AG04450 (cell line): ENCODE results near the gene TRIM7. TPM values are rescaled to one million over a fixed set of nuclear protein-coding genes. Genes with fewer than 3 reads are reported as not detected.

Source experiments
- CTCF ChIA-PET: fragments of 300-600, 350-600 bp; formaldehyde crosslinking; extraction: SDS; loops from one replicate; lab custom pipeline; 2022; ENCODE audit warnings: antibody characterized with exemption, inconsistent platforms; lab: Charles Lee
- POLR2A ChIA-PET: fragments of 350-600 bp; formaldehyde crosslinking; extraction: SDS; loops from one replicate; lab custom pipeline; 2021; ENCODE audit warnings: antibody characterized with exemption, inconsistent platforms; lab: Yijun Ruan, JAX
- DNase-seq: peaks from one replicate; pipeline ENCODE4 v3.0.0-alpha.2; 2011; ENCODE audit warnings: low read depth, low spot score
- H3K27ac ChIP-seq: one replicate; pipeline ENCODE4 v1.5.1; 2012; ENCODE audit warnings: low read depth, low read length, control low read depth
- H3K27me3 ChIP-seq: one replicate; pipeline ENCODE4 v1.6.0; 2012; ENCODE audit warnings: low read length; ENCODE audit not compliant: control insufficient read depth, insufficient read depth
- H3K4me3 ChIP-seq: 2 replicates; pipeline ENCODE4 v1.5.1; 2011; ENCODE audit warnings: mild to moderate bottlenecking, low read depth, low read length, control low read depth
- H3K9me3 ChIP-seq: 2 replicates; pipeline ENCODE4 v1.5.1; 2012; ENCODE audit warnings: low read length; ENCODE audit not compliant: control insufficient read depth, insufficient read depth
- CTCF ChIP-seq: IDR thresholded peaks from 2 replicates; pipeline ENCODE4 v1.5.1; 2011; ENCODE audit warnings: low read depth, low read length, control low read depth, inconsistent platforms
- polyA plus RNA-seq: library from polyadenylated mRNA; depleted of rRNA; stranded (reverse); fragments of >200 nt; gene quantifications from 2 replicates; pipeline ENCODE4 v1.2.3, GENCODE V29; 2011

Gene TRIM7
- polyA plus RNA-seq, 1 experiment = 1.1 TPM

- POLR2A ChIA-PET = interaction anchor here (0.6 to 3.4 kb wide), 7 partner anchors 8 to 855 kb away, joined by 3 to 72 read pairs (median 7); partner anchors contain the start of genes GFPT2 and TRIM41
- CTCF ChIA-PET = interaction anchor here (0.7 to 2.8 kb wide), 3 partner anchors 16 to 382 kb away, joined by 3 to 15 read pairs (median 8); no protein-coding TSS in a partner anchor
- no peak for DNase-seq
- no peak overlapping the region for H3K27ac ChIP-seq
- TF ChIP-seq CTCF = no peak
- no peaks in the 10 kb centered on the region for H3K27me3 ChIP-seq
- no peaks in the 10 kb centered on the region for H3K9me3 ChIP-seq
- no peak overlapping the region for H3K4me3 ChIP-seq
These were observed 2.9 kb upstream of the TRIM7 start for GRCh38 chr5:181207960-181208253.

- CTCF ChIA-PET = interaction anchor here (0.7 to 2.8 kb wide), 3 partner anchors 15 to 382 kb away, joined by 8 to 15 read pairs (median 8); no protein-coding TSS in a partner anchor
- no peak for TF ChIP-seq CTCF
- H3K4me3 ChIP-seq = peak overlapping the region; percentile 68
- peak; percentile 78 for DNase-seq
- H3K27ac ChIP-seq = peak overlapping the region; percentile 73
- POLR2A ChIA-PET = interaction anchor here (0.6 to 3.4 kb wide), 9 partner anchors 9 to 854 kb away, joined by 3 to 72 read pairs (median 5); partner anchors contain the start of genes GFPT2 and TRIM41
- H3K27me3 ChIP-seq = no peaks in the 10 kb centered on the region
- no peaks in the 10 kb centered on the region for H3K9me3 ChIP-seq
These were observed 2.4 kb upstream of the TRIM7 start for GRCh38 chr5:181207214-181207959.

GRCh38 chr5:181205761-181206649, 1.0 kb upstream of the TRIM7 start:
- Histone ChIP-seq H3K9me3 (no peaks in the 10 kb centered on the region), H3K27me3 (no peaks in the 10 kb centered on the region), H3K27ac (no peak overlapping the region), H3K4me3 (peak overlapping the region; percentile 54)
- ChIA-PET CTCF (interaction anchor here (2.2 to 2.8 kb wide), 2 partner anchors 14 to 22 kb away, joined by 8 to 15 read pairs; no protein-coding TSS in a partner anchor), POLR2A (interaction anchor here (1.0 to 3.4 kb wide), 5 partner anchors 10 to 375 kb away, joined by 3 to 72 read pairs (median 7); partner anchors contain the start of gene TRIM41)
- no peak for TF ChIP-seq CTCF
- no peak for DNase-seq

GRCh38 chr5:181204113-181204825, 727 bp downstream of the TRIM7 start:
- CTCF ChIA-PET = interaction anchor here (1.3 kb wide), 1 partner anchor 12 kb away, joined by 6 read pairs; no protein-coding TSS in a partner anchor
- no peaks in the 10 kb centered on the region for H3K9me3 ChIP-seq
- peaks cover 2% of the 10 kb centered on the region for H3K27me3 ChIP-seq
- DNase-seq = no peak
- POLR2A ChIA-PET = interaction anchor here (0.6 to 2.9 kb wide), 3 partner anchors 13 to 420 kb away, joined by 3 to 15 read pairs (median 5); no protein-coding TSS in a partner anchor
- H3K4me3 ChIP-seq = peak overlapping the region; percentile 56
- peak; percentile 12; the same call in 1 of the 2 replicates for TF ChIP-seq CTCF
- no peak overlapping the region for H3K27ac ChIP-seq
